Dendritic cell treated with granulocyte-macrophage colony-stimulating factor and Interleukin-4, amounts not matched to agents 40 ng/mL and 50 ng/mL, for 4 days (primary cell): ENCODE measurements around the gene CTNNA3.
"Not testable (repeated sequence)": the region's sequence is repeated elsewhere in the genome, so short reads cannot be mapped to it uniquely, and the experiment has no call there.

Experiments used
- H3K27ac Mint-ChIP-seq: one replicate; pipeline ENCODE4 v1.8.0; 2022; ENCODE audit warnings: mild to moderate bottlenecking, mixed read lengths
- H3K27me3 Mint-ChIP-seq: one replicate; pipeline ENCODE4 v1.8.0; 2022; ENCODE audit warnings: mild to moderate bottlenecking, mixed read lengths
- H3K36me3 Mint-ChIP-seq: one replicate; pipeline ENCODE4 v1.8.0; 2022; ENCODE audit warnings: low read depth, mixed read lengths
- H3K4me1 Mint-ChIP-seq: one replicate; pipeline ENCODE4 v1.8.0; 2022; ENCODE audit warnings: low read depth, mixed read lengths
- H3K4me3 Mint-ChIP-seq: one replicate; pipeline ENCODE4 v1.8.0; 2022; ENCODE audit warnings: mild to moderate bottlenecking, moderate library complexity, mixed read lengths
- H3K9me3 Mint-ChIP-seq: one replicate; pipeline ENCODE4 v1.8.0; 2022; ENCODE audit warnings: mixed read lengths
- intact Hi-C: fragments of 100-400 bp; cut with micrococcal nuclease; formaldehyde crosslinking; loops from one replicate; pipeline ENCODE4 v1.15.0; 2022

The CTNNA3 gene

DNA sequence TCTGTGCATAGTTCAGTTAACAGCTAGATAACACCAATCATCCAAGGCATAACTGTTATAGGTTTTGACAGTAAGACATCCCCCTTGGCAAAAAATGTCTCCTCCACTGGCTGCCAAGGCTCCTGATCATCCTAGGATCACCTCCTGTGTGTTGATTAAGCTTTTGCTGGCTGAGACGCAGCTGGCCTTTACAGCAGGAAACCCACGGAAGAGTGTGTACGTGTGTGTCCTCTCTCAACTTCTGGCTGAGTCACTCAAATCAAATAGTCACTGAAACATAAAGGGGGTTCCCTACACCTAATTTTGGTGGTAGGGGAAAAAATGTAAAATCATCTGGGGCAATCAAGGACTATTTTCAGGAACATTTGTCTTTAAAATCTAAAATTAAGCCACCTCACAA lies 208.8 kb downstream of the CTNNA3 start:
- Mint-ChIP-seq H3K4me1 (no peaks in the 10 kb centered on the region), H3K27ac (no peak overlapping the region), H3K9me3 (no peaks in the 10 kb centered on the region), H3K4me3 (no peak overlapping the region), H3K36me3 (no peaks in the 10 kb centered on the region), H3K27me3 (no peaks in the 10 kb centered on the region)
- intact Hi-C loops = no loop called here

GRCh38 chr10:67477868-67478267 lies 218.1 kb downstream of the CTNNA3 start:
- Mint-ChIP-seq H3K27me3 (no peaks in the 10 kb centered on the region), H3K4me3 (no peak overlapping the region), H3K4me1 (no peaks in the 10 kb centered on the region), H3K9me3 (peaks cover 48% of the 10 kb centered on the region), H3K36me3 (no peaks in the 10 kb centered on the region), H3K27ac (no peak overlapping the region)
- intact Hi-C loops = no loop called here

GRCh38 chr10:67476201-67476600 lies 219.8 kb downstream of the CTNNA3 start:
- no peaks in the 10 kb centered on the region for H3K27me3 Mint-ChIP-seq
- no peak overlapping the region for H3K4me3 Mint-ChIP-seq
- intact Hi-C loops = no loop called here
- H3K36me3 Mint-ChIP-seq = no peaks in the 10 kb centered on the region
- H3K9me3 Mint-ChIP-seq = peaks cover 54% of the 10 kb centered on the region
- no peak overlapping the region for H3K27ac Mint-ChIP-seq
- no peaks in the 10 kb centered on the region for H3K4me1 Mint-ChIP-seq

- intact Hi-C loops = no loop called here
- Mint-ChIP-seq H3K27me3 (no peaks in the 10 kb centered on the region), H3K27ac (no peak overlapping the region), H3K4me1 (no peaks in the 10 kb centered on the region), H3K9me3 (peaks cover 44% of the 10 kb centered on the region), H3K36me3 (no peaks in the 10 kb centered on the region), H3K4me3 (no peak overlapping the region)
These were observed 222.0 kb downstream of the CTNNA3 start for GRCh38 chr10:67473850-67474633.

GRCh38 chr10:67471022-67471421 lies 225.0 kb downstream of the CTNNA3 start:
- H3K36me3 Mint-ChIP-seq = no peaks in the 10 kb centered on the region
- H3K27ac Mint-ChIP-seq = no peak overlapping the region

DNA sequence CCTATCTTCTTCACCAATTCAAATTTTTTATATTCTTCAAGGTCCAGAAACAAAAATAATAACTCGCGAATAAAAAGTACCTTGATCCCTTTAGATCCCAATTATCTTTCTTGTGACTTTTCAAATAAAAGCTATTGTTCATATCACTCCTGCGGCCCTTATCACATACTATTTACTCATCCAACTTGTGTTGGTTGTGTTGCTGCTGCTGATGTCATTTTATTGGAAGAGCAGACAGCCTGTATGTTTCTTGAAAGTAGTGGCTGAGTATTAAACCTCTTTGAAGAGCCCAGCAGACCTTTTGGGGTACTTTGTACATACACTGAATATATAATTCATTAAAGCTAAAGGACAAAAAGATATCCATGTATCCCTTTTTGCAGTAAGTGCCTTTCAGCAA lies 231.7 kb downstream of the CTNNA3 start:
- Mint-ChIP-seq H3K27ac (no peak overlapping the region), H3K27me3 (no peaks in the 10 kb centered on the region), H3K9me3 (no peaks in the 10 kb centered on the region), H3K36me3 (no peaks in the 10 kb centered on the region), H3K4me1 (no peaks in the 10 kb centered on the region), H3K4me3 (no peak overlapping the region)
- intact Hi-C loops = no loop called here

More at GRCh38 chr10:67471022-67471421, 225.0 kb downstream of the CTNNA3 start:
- H3K27me3 Mint-ChIP-seq = no peaks in the 10 kb centered on the region
- H3K9me3 Mint-ChIP-seq = peaks cover 13% of the 10 kb centered on the region
- intact Hi-C loops = no loop called here
- H3K4me3 Mint-ChIP-seq = no peak overlapping the region
- no peaks in the 10 kb centered on the region for H3K4me1 Mint-ChIP-seq

GRCh38 chr10:67452892-67453291 lies 243.1 kb downstream of the CTNNA3 start:
- Mint-ChIP-seq H3K36me3 (no peaks in the 10 kb centered on the region), H3K27ac (no peak overlapping the region), H3K9me3 (peaks cover 33% of the 10 kb centered on the region), H3K27me3 (no peaks in the 10 kb centered on the region), H3K4me3 (no peak overlapping the region), H3K4me1 (no peaks in the 10 kb centered on the region)
- intact Hi-C loops = no loop called here

- H3K36me3 Mint-ChIP-seq = no peaks in the 10 kb centered on the region
- H3K27me3 Mint-ChIP-seq = no peaks in the 10 kb centered on the region
- H3K4me1 Mint-ChIP-seq = no peaks in the 10 kb centered on the region
- H3K9me3 Mint-ChIP-seq = peaks cover 58% of the 10 kb centered on the region
- no peak overlapping the region for H3K27ac Mint-ChIP-seq
- no peak overlapping the region for H3K4me3 Mint-ChIP-seq
- intact Hi-C loops = no loop called here
These were observed 257.2 kb downstream of the CTNNA3 start for GRCh38 chr10:67438605-67439304.

DNA sequence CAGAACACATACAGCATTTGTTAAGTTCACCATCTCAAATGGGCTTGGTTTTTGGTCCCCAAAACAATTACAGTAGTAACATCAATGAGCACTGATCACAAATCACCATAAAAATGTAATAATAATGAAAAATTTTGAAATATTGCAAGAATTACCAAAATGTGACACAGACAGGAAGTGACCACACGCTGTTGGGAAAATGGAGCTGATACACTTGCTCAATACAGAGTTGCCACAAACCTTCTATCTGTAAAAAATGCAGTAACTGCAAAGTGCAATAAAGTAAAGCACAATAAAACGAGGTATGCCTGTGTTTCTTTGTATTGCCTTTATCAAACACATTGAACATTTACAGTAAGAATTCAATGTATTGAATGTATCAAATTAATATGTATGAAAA lies 262.7 kb downstream of the CTNNA3 start:
- no peaks in the 10 kb centered on the region for H3K36me3 Mint-ChIP-seq
- H3K9me3 Mint-ChIP-seq = peaks cover 21% of the 10 kb centered on the region
- no peak overlapping the region for H3K4me3 Mint-ChIP-seq
- H3K27ac Mint-ChIP-seq = no peak overlapping the region
- H3K4me1 Mint-ChIP-seq = no peaks in the 10 kb centered on the region
- intact Hi-C loops = no loop called here
- no peaks in the 10 kb centered on the region for H3K27me3 Mint-ChIP-seq

DNA sequence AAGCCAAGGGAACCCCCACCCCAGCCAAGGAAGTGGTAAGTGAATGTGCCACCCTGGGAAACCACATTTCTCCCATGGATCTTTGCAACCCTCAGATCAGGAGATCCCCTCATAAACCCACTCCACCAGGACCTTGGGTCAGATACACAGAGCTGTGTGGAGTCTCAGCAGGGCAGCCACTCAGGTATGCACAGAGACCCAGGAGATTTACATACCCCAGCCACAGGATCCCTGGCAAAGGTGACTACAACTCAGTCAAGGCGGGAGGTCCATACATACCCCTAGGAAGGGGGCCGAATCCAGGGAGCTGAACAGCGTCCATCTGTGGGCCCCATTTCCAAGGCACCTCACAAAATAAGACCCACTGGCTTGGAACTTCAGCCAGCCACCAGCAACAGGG lies 293.4 kb downstream of the CTNNA3 start:
- intact Hi-C loops = no loop called here
- Mint-ChIP-seq H3K27ac (no peak overlapping the region), H3K9me3 (peaks cover 81% of the 10 kb centered on the region), H3K36me3 (no peaks in the 10 kb centered on the region), H3K27me3 (no peaks in the 10 kb centered on the region), H3K4me1 (no peaks in the 10 kb centered on the region), H3K4me3 (no peak overlapping the region)

DNA sequence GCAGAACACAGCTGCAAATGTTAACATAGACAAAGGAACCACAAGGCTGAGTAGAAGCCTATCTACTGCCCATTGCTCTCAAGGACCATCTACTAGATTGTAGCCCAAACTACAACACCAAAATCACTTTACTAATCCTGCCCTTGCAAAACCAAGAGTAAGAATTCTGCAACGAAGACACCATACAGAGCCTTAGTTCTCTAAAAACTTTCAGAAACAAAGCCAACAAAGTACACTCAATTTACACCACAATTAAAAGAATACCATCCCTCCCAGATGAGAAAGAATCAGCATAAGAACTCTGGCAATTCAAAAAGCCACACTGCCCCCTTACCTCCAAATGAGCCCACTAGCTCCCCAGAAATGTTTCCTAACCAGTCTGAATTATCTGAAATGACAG lies 294.3 kb downstream of the CTNNA3 start:
- Mint-ChIP-seq H3K36me3 (no peaks in the 10 kb centered on the region), H3K27me3 (no peaks in the 10 kb centered on the region), H3K4me3 (no peak overlapping the region), H3K9me3 (peaks cover 83% of the 10 kb centered on the region), H3K4me1 (no peaks in the 10 kb centered on the region), H3K27ac (no peak overlapping the region)
- intact Hi-C loops = no loop called here

DNA sequence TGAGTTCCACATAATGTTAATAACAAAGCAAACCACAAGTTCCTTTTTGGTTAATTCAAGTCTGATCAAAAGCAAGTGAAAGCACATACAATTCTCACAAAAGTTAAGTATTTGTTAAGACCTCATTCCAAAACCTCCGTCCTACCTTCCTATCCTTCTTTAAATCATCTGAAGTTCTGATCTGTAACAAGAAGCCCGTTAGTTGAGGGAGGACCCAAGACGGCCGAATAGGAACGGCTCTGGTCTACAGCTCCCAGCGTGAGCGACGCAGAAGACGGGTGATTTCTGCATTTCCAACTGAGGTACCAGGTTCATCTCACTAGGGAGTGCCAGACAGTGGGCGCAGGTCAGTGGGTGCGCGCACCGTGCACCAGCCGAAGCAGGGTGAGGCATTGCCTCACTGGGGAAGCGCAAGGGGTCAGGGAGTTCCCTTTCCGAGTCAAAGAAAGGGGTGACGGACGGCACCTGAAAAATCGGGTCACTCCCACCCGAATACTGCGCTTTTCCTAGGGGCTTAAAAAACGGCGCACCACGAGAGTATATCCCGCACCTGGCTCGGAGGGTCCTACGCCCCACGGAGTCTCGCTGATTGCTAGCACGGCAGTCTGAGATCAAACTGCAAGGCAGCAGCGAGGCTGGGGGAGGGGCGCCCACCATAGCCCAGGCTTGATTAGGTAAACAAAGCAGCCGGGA lies 309.0 kb downstream of the CTNNA3 start:
- H3K4me1 Mint-ChIP-seq, intact Hi-C loops, H3K27me3 Mint-ChIP-seq, H3K9me3 Mint-ChIP-seq, H3K27ac Mint-ChIP-seq, H3K36me3 Mint-ChIP-seq: not testable (repeated sequence)
- peak overlapping the region; percentile 39 for H3K4me3 Mint-ChIP-seq

GRCh38 chr10:67386260-67386659 lies 309.7 kb downstream of the CTNNA3 start:
- H3K4me3 Mint-ChIP-seq = no peak overlapping the region
- intact Hi-C loops = no loop called here
- peaks cover 5% of the 10 kb centered on the region for H3K4me1 Mint-ChIP-seq
- no peaks in the 10 kb centered on the region for H3K9me3 Mint-ChIP-seq
- peaks cover 7% of the 10 kb centered on the region for H3K27me3 Mint-ChIP-seq
- no peaks in the 10 kb centered on the region for H3K36me3 Mint-ChIP-seq
- H3K27ac Mint-ChIP-seq = no peak overlapping the region

DNA sequence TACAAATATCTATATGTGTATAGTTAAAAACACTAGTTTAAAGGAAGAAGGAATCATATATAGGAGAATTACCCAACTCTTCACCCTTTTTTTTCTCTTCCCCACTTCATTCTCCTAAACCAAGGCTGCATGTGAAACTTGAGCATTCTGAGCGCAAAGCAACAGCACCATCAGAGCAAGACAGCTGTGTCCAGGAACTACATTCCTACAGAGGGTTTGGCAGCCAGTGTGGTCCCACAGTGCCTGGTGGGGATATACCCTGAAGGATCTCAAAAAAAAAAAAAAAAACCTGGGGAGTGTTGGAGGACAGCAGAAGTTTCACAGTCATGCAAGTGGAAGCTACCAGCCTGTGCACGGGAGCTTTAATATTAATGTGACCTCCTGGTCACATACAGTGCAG lies 310.4 kb downstream of the CTNNA3 start:
- H3K9me3 Mint-ChIP-seq = no peaks in the 10 kb centered on the region
- H3K27ac Mint-ChIP-seq = no peak overlapping the region
- H3K27me3 Mint-ChIP-seq = peaks cover 7% of the 10 kb centered on the region
- no peak overlapping the region for H3K4me3 Mint-ChIP-seq
- no peaks in the 10 kb centered on the region for H3K36me3 Mint-ChIP-seq
- intact Hi-C loops = no loop called here
- peaks cover 5% of the 10 kb centered on the region for H3K4me1 Mint-ChIP-seq
